ENCODE data around the gene TBC1D2B. TPM values are rescaled to one million over a fixed set of nuclear protein-coding genes. Genes with fewer than 3 reads are reported as not detected.

TBC1D2B gene
- total RNA-seq, 1 experiment from 2014 or later: 18.3 TPM

DNA sequence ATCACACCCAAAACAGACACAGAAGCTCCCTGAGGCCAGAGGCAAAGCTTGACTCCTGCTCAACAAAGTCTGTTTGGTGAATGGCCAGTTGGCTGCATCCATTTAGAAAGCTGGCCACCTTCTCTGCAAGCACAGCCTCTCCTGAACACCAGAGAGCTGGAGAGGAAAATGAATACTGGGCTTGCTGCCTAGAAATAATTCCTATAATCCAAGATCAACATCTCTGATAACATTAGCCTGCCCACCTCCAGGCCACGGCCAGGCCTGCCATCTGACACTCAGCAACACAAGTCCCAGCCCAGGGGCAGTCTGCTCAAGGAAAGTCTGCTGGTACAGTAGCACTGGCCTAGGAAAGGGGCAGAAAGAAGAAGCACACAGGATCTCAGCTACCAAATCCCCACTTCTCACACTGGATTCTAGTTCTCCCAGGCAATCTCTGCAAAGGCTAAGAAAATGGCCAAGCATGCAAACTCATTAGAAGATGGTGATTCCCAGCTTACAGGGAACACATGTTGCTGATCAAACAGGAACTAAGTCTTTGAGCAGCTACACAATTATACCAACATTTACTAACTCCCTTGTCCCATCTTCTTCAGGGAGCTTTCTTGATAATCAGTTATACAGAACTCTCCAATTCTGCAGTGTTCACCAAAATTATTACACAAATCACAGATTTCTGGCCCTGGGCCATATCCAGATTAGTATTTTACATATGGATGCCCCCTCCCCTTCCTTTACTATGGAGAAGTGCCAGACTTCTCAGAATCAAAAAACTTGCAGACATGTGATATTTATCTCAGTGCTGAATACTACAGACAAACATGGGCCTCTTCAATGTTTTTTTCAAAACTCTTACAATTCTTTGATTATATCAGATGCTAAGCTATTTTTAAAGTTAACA is 9.9 kb downstream of the TBC1D2B start:
- Mint-ChIP-seq H3K36me3 (no peaks in the 10 kb centered on the region), H3K4me1 (peaks cover 13% of the 10 kb centered on the region), H3K4me3 (no peak overlapping the region), H3K27me3 (ENCODE audit: low read depth) (no peaks in the 10 kb centered on the region), H3K9me3 (no peaks in the 10 kb centered on the region), H3K27ac (peak overlapping the region; percentile 35; the same call in 1 of the 2 replicates)
- ATAC-seq: no peak
- TF ChIP-seq, protein P1, sequence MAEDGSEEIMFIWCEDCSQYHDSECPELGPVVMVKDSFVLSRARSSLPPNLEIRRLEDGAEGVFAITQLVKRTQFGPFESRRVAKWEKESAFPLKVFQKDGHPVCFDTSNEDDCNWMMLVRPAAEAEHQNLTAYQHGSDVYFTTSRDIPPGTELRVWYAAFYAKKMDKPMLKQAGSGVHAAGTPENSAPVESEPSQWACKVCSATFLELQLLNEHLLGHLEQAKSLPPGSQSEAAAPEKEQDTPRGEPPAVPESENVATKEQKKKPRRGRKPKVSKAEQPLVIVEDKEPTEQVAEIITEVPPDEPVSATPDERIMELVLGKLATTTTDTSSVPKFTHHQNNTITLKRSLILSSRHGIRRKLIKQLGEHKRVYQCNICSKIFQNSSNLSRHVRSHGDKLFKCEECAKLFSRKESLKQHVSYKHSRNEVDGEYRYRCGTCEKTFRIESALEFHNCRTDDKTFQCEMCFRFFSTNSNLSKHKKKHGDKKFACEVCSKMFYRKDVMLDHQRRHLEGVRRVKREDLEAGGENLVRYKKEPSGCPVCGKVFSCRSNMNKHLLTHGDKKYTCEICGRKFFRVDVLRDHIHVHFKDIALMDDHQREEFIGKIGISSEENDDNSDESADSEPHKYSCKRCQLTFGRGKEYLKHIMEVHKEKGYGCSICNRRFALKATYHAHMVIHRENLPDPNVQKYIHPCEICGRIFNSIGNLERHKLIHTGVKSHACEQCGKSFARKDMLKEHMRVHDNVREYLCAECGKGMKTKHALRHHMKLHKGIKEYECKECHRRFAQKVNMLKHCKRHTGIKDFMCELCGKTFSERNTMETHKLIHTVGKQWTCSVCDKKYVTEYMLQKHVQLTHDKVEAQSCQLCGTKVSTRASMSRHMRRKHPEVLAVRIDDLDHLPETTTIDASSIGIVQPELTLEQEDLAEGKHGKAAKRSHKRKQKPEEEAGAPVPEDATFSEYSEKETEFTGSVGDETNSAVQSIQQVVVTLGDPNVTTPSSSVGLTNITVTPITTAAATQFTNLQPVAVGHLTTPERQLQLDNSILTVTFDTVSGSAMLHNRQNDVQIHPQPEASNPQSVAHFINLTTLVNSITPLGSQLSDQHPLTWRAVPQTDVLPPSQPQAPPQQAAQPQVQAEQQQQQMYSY (CRISPR knock-in tag; IDR thresholded peaks at IDR 0.05): no peak
- TF ChIP-seq, protein P2, sequence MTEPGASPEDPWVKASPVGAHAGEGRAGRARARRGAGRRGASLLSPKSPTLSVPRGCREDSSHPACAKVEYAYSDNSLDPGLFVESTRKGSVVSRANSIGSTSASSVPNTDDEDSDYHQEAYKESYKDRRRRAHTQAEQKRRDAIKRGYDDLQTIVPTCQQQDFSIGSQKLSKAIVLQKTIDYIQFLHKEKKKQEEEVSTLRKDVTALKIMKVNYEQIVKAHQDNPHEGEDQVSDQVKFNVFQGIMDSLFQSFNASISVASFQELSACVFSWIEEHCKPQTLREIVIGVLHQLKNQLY (CRISPR knock-in tag; IDR thresholded peaks at IDR 0.05): no peak
- TF ChIP-seq SOX15 (CRISPR knock-in tag; IDR thresholded peaks at IDR 0.05) (no peak), JAZF1 (CRISPR knock-in tag; IDR thresholded peaks at IDR 0.05) (no peak), MXD4 (CRISPR knock-in tag; IDR thresholded peaks at IDR 0.05; ENCODE audit: borderline replicate concordance) (no peak), PRRX2 (CRISPR knock-in tag; IDR thresholded peaks at IDR 0.05) (no peak)
- TF ChIP-seq, protein P3, sequence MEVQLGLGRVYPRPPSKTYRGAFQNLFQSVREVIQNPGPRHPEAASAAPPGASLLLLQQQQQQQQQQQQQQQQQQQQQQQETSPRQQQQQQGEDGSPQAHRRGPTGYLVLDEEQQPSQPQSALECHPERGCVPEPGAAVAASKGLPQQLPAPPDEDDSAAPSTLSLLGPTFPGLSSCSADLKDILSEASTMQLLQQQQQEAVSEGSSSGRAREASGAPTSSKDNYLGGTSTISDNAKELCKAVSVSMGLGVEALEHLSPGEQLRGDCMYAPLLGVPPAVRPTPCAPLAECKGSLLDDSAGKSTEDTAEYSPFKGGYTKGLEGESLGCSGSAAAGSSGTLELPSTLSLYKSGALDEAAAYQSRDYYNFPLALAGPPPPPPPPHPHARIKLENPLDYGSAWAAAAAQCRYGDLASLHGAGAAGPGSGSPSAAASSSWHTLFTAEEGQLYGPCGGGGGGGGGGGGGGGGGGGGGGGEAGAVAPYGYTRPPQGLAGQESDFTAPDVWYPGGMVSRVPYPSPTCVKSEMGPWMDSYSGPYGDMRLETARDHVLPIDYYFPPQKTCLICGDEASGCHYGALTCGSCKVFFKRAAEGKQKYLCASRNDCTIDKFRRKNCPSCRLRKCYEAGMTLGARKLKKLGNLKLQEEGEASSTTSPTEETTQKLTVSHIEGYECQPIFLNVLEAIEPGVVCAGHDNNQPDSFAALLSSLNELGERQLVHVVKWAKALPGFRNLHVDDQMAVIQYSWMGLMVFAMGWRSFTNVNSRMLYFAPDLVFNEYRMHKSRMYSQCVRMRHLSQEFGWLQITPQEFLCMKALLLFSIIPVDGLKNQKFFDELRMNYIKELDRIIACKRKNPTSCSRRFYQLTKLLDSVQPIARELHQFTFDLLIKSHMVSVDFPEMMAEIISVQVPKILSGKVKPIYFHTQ (CRISPR knock-in tag; IDR thresholded peaks at IDR 0.05): no peak
- peak; percentile 8 for DNase-seq (ENCODE audit: low spot score)
- CTCF ChIA-PET: interaction anchor here (1.0 to 1.7 kb wide), 2 partner anchors 41 to 128 kb away, joined by 3 to 10 read pairs; no protein-coding TSS in a partner anchor
- POLR2A ChIA-PET: interaction anchor here (0.7 to 0.9 kb wide), 2 partner anchors 57 to 156 kb away, joined by 3 to 4 read pairs; no protein-coding TSS in a partner anchor

DNA sequence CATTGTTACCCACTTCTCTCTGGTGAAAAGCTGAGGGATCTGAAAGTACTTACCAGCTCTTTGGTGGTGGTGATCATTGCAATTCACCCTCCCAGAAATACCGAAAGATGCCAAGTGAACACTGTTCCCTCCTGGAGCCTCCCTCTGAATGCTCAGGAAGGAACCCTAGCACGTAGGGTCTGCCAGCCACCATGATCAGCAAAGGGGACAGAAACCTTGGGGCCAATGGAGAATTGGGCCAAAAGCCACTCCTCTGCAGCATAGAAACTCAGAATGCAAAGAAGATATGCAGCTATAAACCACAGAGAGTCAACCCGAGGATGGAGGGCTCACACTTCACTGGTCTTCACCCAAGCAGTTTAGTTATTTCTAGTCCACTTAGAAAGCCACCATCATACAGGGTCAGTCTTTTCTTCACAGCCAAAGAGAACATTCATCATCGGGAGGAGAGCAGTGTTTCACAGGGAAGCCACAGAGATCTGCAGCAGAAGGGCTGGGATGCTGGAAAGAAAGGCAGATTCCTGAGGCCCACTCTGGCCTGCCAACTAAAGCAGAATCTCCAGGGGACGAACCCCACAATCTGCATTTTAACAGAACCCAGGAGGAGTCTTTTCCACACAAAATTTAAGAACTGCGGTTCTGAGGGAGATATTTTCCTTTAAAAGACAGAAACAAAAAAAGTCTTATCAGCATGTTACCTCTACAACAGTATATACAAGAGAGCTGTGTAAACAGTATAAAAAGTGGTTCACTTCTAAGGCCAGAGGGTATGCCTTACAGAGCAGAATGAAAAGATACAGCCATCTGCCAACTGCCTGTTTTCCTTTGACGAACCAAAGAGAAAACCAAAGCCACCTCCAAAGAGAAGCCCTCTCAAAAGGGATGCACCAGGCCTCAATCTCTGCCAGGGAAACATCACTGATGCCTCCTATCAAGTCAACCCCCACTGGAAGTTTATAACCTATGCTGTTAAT is 11.3 kb downstream of the TBC1D2B start:
- no peak for TF ChIP-seq JUN (CRISPR knock-in tag; IDR thresholded peaks at IDR 0.05)
- ChIA-PET POLR2A (interaction anchor here (0.9 kb wide), 1 partner anchor 158 kb away, joined by 3 read pairs; no protein-coding TSS in a partner anchor), CTCF (interaction anchor here (1.3 to 1.7 kb wide), 2 partner anchors 42 to 66 kb away, joined by 3 to 10 read pairs; no protein-coding TSS in a partner anchor)
- Mint-ChIP-seq H3K27me3 (ENCODE audit: low read depth) (no peaks in the 10 kb centered on the region), H3K27ac (peak overlapping the region; percentile 52; the same call in 1 of the 2 replicates), H3K36me3 (no peaks in the 10 kb centered on the region), H3K4me1 (peaks cover 7% of the 10 kb centered on the region), H3K9me3 (no peaks in the 10 kb centered on the region), H3K4me3 (no peak overlapping the region)
- DNase-seq (ENCODE audit: low spot score) (peak; percentile 6), ATAC-seq (no peak; the same call in 1 of the 2 replicates)

DNA sequence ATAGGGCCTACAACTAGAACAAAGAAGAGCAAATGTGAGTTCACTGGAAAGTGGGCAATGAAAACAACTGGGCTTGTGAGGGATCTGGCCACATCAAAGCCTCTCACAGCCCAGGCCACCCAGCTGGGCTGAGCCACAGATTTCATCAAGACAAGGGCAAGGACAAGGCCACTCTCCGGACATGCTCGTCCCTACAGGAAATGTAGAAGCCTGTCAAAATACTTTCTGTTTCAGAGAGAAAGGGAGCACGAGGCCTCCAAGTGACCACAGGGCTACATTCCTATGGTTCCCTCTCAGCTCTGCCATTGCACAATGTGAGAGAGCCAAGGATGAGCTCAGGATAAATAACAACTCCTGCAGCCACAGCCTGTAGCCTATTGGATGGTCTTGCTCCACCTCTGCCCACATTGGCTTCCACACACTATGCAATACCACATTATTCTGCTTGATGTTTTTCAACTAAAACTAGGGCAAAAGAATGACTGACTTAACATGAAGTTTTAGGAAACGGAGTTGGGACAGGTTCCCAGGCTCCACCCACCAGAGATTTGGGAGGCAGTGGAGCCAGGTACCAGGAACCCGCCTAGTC is 12.1 kb downstream of the TBC1D2B start:
- TF ChIP-seq TEAD4 (CRISPR knock-in tag; IDR thresholded peaks at IDR 0.05): no peak
- TF ChIP-seq, protein P4, sequence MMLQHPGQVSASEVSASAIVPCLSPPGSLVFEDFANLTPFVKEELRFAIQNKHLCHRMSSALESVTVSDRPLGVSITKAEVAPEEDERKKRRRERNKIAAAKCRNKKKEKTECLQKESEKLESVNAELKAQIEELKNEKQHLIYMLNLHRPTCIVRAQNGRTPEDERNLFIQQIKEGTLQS (CRISPR knock-in tag; conservative IDR thresholded peaks at IDR 0.05): no peak
- TF ChIP-seq GABPB1 (CRISPR knock-in tag; IDR thresholded peaks at IDR 0.05): peak; percentile 83
- TF ChIP-seq NFYB (CRISPR knock-in tag; conservative IDR thresholded peaks at IDR 0.05; ENCODE audit: low read depth): no peak
- TF ChIP-seq KAT7 (CRISPR knock-in tag; IDR thresholded peaks at IDR 0.05; ENCODE audit: borderline replicate concordance): no peak
- ATAC-seq: no peak
- DNase-seq (ENCODE audit: low spot score): peak; percentile 5
- H3K4me1 Mint-ChIP-seq: peaks cover 7% of the 10 kb centered on the region
- H3K27me3 Mint-ChIP-seq (ENCODE audit: low read depth): no peaks in the 10 kb centered on the region
- POLR2A ChIA-PET: no interaction called here
- H3K36me3 Mint-ChIP-seq: no peaks in the 10 kb centered on the region
- no peaks in the 10 kb centered on the region for H3K9me3 Mint-ChIP-seq
- H3K4me3 Mint-ChIP-seq: no peak overlapping the region
- no peak overlapping the region; the same call in 1 of the 2 replicates for H3K27ac Mint-ChIP-seq
- CTCF ChIA-PET: interaction anchor here (1.3 kb wide), 1 partner anchor 65 kb away, joined by 3 read pairs; no protein-coding TSS in a partner anchor

Data from WTC11 (cell line).